Measurements from ENCODE around the gene CNN3. TPM values are rescaled to one million over a fixed set of nuclear protein-coding genes. Genes with fewer than 3 reads are reported as not detected.

CNN3 gene
- total RNA-seq, 1 donor from 2014 or later: 3.1 TPM

GRCh38 chr1:94859174-94859573, 67.7 kb downstream of the CNN3 start:
- intact Hi-C loops (cut with micrococcal nuclease): no loop called here

DNA sequence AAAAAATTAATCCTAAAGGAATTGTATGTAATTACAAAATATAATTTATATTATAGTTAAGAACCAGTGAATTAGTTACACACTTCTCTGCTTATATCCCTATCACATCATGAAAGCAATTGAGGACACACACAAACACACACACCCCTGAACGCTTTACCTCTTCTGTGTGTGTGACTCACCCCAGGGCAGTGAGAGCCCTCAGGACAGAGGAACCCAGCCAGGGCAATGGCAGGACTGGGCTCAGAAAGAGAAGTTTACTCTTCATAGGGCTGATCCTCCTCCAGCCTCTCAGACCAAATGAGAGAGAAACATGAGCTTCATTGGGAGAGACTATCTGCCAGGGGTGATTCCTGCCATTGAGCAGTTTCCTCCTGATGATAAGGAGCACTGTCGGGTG, 68.6 kb downstream of the CNN3 start:
- intact Hi-C loops (cut with micrococcal nuclease): no loop called here

- intact Hi-C loops (cut with micrococcal nuclease): no loop called here
Observed at GRCh38 chr1:94856868-94857267, 70.0 kb downstream of the CNN3 start.

GRCh38 chr1:94856004-94856403, 70.9 kb downstream of the CNN3 start:
- intact Hi-C loops (cut with micrococcal nuclease): no loop called here

GRCh38 chr1:94855307-94855700, 71.6 kb downstream of the CNN3 start:
- intact Hi-C loops (cut with micrococcal nuclease): no loop called here

GRCh38 chr1:94854458-94855306, 72.2 kb downstream of the CNN3 start:
- intact Hi-C loops (cut with micrococcal nuclease): loop anchor here (1.0 to 5.0 kb wide), 7 partner anchors 29 to 380 kb away; partner anchors contain the start of genes ALG14 and RWDD3

DNA sequence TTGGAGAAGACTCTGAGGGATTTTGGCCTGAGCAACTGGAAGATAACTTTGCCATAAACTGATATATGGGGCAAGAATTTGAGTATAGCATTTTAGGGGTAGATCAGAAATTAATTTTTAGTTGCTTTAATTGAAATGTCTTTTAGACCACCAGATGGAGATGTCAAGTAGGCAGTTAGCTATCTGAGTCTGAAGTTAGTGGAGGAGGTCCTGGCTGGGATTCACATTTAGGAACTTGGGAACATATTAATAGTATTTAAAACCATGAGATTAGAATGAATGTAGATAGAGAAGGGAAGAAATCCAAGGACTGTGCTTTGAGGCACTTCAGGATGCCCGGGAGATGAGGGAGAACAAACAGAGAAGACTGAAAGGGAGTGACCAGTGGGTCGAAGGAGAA, 74.1 kb downstream of the CNN3 start:
- intact Hi-C loops (cut with micrococcal nuclease): loop anchor here (5.0 kb wide), 1 partner anchor 110 kb away; no protein-coding TSS in a partner anchor

DNA sequence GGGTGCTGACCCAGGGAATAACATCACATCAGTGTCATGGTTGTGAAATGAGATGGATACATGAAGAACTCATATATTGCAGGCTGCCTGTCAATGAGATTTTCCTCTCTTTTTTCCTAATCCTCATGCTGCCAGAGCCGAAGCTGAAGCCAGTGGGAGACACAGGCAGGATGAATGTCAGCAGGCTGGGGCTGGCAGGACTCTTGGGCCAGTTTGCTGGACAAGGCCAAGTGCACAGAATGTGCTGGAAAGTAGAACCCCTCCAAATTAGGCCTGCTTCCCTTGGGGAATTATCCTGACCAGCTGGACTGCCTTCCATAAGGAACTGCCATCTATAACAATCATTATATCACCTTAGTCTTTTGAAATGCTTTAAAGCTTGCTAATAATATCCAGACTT, 75.3 kb downstream of the CNN3 start:
- intact Hi-C loops (cut with micrococcal nuclease): loop anchor here (5.0 kb wide), 1 partner anchor 111 kb away; no protein-coding TSS in a partner anchor

Other genes with a start within 250 kb of the CNN3 start
- 0.15 and 0.22 TPM in 2 replicates for gene SLC44A3, start 106.8 kb downstream of the CNN3 start, total RNA-seq
- 2.4 and 4.4 TPM in 2 replicates for gene ALG14, start 145.8 kb upstream of the CNN3 start, total RNA-seq
- gene TLCD4, start 190.2 kb upstream of the CNN3 start, total RNA-seq: not detected in 2 replicates